Gastroesophageal sphincter (tissue), 4 donors: ENCODE results near the gene CCDC154. TPM values are rescaled to one million over a fixed set of nuclear protein-coding genes. Genes with fewer than 3 reads are reported as not detected.

Source experiments
- ATAC-seq: fragments of 150-250 bp; one replicate; pipeline ENCODE4 v1.9.1; 2016; ENCODE audit warnings: mild to moderate bottlenecking, moderate library complexity
- H3K27ac ChIP-seq, 4 donors: fragments of 200-600 bp; sonication (generic) in 3 of 4; 1 replicate in 3 of 4; 2 replicates in 1 of 4; pipeline ENCODE4 v1.5.1; 2016 to 2019
- H3K27me3 ChIP-seq: fragments of 200-600 bp; sonication (generic); one replicate; pipeline ENCODE4 v1.5.1; 2019
- H3K36me3 ChIP-seq, 2 donors: fragments of 200-600 bp; sonication (generic); one replicate each; pipeline ENCODE4 v1.5.1; 2019; ENCODE audit warnings: control low read depth in 1 of 2
- H3K4me1 ChIP-seq, 3 donors: fragments of 200-600 bp; sonication (generic); 1 replicate in 2 of 3; 2 replicates in 1 of 3; pipeline ENCODE4 v1.5.1; 2016 to 2019; ENCODE audit warnings: control low read depth in 2 of 3
- H3K4me3 ChIP-seq, 2 donors: fragments of 200-600 bp; sonication (generic); one replicate each; pipeline ENCODE4 v1.5.1; 2019; ENCODE audit warnings: mild to moderate bottlenecking in 1 of 2, moderate library complexity in 1 of 2
- H3K9me3 ChIP-seq, 3 donors: fragments of 200-600 bp; sonication (generic); one replicate each; pipeline ENCODE4 v1.5.1; 2017 to 2019; ENCODE audit warnings: control low read depth in 2 of 3
- EP300 ChIP-seq: sonication (generic); formaldehyde crosslinking; IDR thresholded peaks from one replicate; pipeline ENCODE4 v1.6.1; 2017; ENCODE audit warnings: antibody characterized with exemption, mild to moderate bottlenecking
- POLR2A ChIP-seq, 2 donors: fragments of 450-650 bp; IDR thresholded peaks; one replicate each; pipeline ENCODE4 v1.6.1; 2017; ENCODE audit warnings: antibody characterized with exemption in 2 of 2, mild to moderate bottlenecking in 2 of 2, moderate library complexity in 1 of 2
- POLR2AphosphoS5 ChIP-seq: sonication (generic); formaldehyde crosslinking; IDR thresholded peaks from one replicate; pipeline ENCODE4 v1.6.1; 2017; ENCODE audit warnings: antibody characterized with exemption
- WGBS, 2 donors: methylation state at CpG; one replicate each; pipeline ENCODE4 v1.1.5; 2018; ENCODE audit warnings: low coverage in 1 of 2; 5-methylcytosine and 5-hydroxymethylcytosine counted together
- total RNA-seq, 4 donors: library from RNA; depleted of rRNA; stranded (reverse); fragments of >200 nt; gene quantifications; one replicate each; pipeline ENCODE4 v1.1.0, GENCODE V29; 2016
- TF ChIP-seq, protein P1 (sequence below), 4 experiments: fragments of 200-600 bp in 2 of 4; fragments of 450-650 bp in 2 of 4; sonication (generic) in 1 of 4; IDR thresholded peaks; one replicate each; pipeline ENCODE4 v1.5.1; 2017 to 2019; ENCODE audit warnings: antibody characterized with exemption in 4 of 4, mild to moderate bottlenecking in 2 of 4, moderate library complexity in 2 of 4

Gene CCDC154
- total RNA-seq, 4 donors from 2014 or later = not detected

DNA sequence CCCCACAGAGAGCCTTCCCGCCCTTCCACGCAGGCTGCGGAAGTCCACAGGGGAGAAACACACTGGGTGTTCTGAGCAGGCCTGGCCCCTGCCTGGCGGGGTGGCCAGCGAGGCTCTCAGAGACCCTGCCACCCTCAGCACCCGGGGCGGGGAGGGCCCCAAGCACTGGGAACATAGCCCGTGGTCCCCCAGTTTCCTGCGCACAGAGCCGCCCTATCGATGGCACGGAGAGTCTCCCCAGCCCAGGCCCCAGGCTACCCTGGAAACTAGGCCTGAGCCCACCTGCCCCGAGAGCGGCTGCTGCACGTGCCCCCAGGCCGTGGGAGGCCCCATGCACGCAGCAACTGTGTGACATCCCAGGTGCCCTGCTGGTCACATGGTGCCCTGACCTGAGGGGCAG, 10.2 kb upstream of the CCDC154 start:
- no CpG with 5 or more reads among the region's 17 CpGs for WGBS, 2 donors
- H3K4me3 ChIP-seq = no peak overlapping the region
- H3K9me3 ChIP-seq = no peaks in the 10 kb centered on the region
- ATAC-seq = no peak
- H3K36me3 ChIP-seq = peaks cover 0 to 96% of the 10 kb centered on the region in 2 donors
- H3K27ac ChIP-seq = no peak overlapping the region
- TF ChIP-seq POLR2AphosphoS5 (no peak), POLR2A (IDR thresholded peaks at IDR 0.05) (no peak), EP300 (no peak)
- TF ChIP-seq, protein P1, sequence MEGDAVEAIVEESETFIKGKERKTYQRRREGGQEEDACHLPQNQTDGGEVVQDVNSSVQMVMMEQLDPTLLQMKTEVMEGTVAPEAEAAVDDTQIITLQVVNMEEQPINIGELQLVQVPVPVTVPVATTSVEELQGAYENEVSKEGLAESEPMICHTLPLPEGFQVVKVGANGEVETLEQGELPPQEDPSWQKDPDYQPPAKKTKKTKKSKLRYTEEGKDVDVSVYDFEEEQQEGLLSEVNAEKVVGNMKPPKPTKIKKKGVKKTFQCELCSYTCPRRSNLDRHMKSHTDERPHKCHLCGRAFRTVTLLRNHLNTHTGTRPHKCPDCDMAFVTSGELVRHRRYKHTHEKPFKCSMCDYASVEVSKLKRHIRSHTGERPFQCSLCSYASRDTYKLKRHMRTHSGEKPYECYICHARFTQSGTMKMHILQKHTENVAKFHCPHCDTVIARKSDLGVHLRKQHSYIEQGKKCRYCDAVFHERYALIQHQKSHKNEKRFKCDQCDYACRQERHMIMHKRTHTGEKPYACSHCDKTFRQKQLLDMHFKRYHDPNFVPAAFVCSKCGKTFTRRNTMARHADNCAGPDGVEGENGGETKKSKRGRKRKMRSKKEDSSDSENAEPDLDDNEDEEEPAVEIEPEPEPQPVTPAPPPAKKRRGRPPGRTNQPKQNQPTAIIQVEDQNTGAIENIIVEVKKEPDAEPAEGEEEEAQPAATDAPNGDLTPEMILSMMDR (IDR thresholded peaks at IDR 0.05) = no peak
- no peaks in the 10 kb centered on the region for H3K27me3 ChIP-seq
- H3K4me1 ChIP-seq = no peaks in the 10 kb centered on the region

DNA sequence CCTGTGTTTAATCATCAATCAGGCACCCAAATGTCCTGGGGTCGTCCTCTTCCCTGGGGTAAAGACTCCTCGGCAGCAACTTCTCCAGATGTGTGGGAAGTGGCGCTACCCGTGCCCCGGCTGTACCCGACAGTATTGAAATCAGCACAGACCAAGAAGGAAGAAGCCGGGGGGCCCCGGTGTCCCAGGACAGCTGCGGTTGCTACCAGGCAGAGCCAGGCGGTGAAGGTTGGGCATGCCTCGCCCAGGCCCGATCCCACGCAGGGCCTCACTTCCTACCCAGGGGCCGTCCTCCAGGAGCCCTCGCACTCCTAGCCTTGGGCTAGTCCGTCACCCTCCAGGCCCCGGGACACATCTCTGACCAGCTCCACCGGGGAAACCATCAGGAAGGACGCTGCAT, 9.0 kb upstream of the CCDC154 start:
- no peak for ATAC-seq
- no peak overlapping the region for H3K4me3 ChIP-seq
- no peaks in the 10 kb centered on the region for H3K4me1 ChIP-seq
- no peaks in the 10 kb centered on the region for H3K9me3 ChIP-seq
- TF ChIP-seq POLR2AphosphoS5 (no peak), EP300 (no peak), POLR2A (IDR thresholded peaks at IDR 0.05) (no peak)
- TF ChIP-seq, protein P1 (IDR thresholded peaks at IDR 0.05) = no peak
- no peak overlapping the region for H3K27ac ChIP-seq
- WGBS, 2 donors = 96% methylated on average over 4 of the region's 19 CpGs; no CpG with 5 or more reads in 1 of the 2 donors
- no peaks in the 10 kb centered on the region for H3K27me3 ChIP-seq
- peaks cover 0 to 100% of the 10 kb centered on the region in 2 donors for H3K36me3 ChIP-seq

DNA sequence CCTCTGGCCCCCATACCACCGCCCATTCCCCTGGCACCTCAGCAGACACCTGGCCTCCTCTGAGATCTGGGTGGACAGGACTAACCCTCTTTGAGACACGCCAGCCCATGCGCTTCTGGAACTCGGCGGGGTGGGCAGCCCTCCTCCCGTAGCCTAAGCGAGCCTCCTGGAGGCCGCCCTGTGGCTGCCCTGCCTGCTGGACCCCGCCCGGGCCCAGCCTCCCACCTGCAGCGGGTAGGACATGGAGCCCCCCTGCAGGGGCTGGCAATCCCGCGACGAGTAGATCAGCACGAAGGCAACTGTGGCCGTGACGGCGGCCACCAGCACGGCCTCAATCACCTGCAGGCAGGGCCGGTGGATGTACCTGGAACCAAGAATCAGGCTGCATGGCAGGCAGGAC, 8.2 kb upstream of the CCDC154 start:
- no peaks in the 10 kb centered on the region for H3K9me3 ChIP-seq
- H3K36me3 ChIP-seq = peaks cover 0 to 100% of the 10 kb centered on the region in 2 donors
- TF ChIP-seq, protein P1 (IDR thresholded peaks at IDR 0.05) = no peak
- no peak for TF ChIP-seq POLR2AphosphoS5
- no peak for TF ChIP-seq EP300
- no peak for TF ChIP-seq POLR2A (IDR thresholded peaks at IDR 0.05)
- WGBS, 2 donors = no CpG with 5 or more reads among the region's 20 CpGs
- no peaks in the 10 kb centered on the region for H3K4me1 ChIP-seq
- H3K27ac ChIP-seq = no peak overlapping the region
- no peak for ATAC-seq
- no peaks in the 10 kb centered on the region for H3K27me3 ChIP-seq
- no peak overlapping the region for H3K4me3 ChIP-seq

DNA sequence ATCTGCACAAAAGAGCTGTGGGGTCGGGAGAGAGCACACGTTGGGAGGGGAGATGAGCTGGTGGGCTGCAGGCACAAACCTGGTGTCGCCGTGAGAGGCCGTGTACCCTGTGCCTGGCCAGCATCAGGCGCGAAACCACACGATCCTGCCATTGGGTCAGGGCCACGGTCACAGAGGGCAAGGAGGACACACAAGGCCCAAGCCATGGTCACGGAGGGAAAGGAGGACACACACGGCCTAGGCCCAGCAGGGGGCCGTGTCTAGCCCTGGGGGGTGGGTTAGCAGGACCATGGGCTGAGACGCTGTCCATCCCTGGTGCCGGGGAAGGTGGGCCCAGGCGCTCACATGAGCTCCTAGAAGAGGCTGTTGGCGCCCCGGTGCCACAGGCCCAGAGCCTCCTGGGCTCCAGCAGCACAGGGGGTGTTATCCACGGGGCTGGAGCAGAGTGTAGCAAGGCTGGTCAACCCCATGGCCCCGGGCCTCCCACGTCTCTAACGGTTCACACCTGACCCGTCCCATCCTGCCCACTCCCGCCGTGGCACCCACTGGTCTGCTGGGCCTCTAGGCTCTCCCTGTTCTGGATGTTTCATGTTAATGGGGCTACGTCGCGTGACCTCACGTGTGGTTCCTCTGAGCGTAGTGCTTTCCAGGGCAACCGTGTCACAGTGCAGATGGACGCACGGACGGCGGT, 7.5 kb upstream of the CCDC154 start:
- Histone ChIP-seq H3K36me3 (peaks cover 0 to 100% of the 10 kb centered on the region in 2 donors), H3K27me3 (no peaks in the 10 kb centered on the region), H3K27ac (no peak overlapping the region), H3K4me3 (no peak overlapping the region), H3K4me1 (no peaks in the 10 kb centered on the region), H3K9me3 (no peaks in the 10 kb centered on the region)
- 90 to 91% methylated on average over 7 to 10 of the region's 34 CpGs for WGBS, 2 donors
- no peak for TF ChIP-seq POLR2A (IDR thresholded peaks at IDR 0.05)
- TF ChIP-seq POLR2AphosphoS5 = no peak
- TF ChIP-seq EP300 = no peak
- TF ChIP-seq, protein P1 (IDR thresholded peaks at IDR 0.05) = no peak
- ATAC-seq = no peak

DNA sequence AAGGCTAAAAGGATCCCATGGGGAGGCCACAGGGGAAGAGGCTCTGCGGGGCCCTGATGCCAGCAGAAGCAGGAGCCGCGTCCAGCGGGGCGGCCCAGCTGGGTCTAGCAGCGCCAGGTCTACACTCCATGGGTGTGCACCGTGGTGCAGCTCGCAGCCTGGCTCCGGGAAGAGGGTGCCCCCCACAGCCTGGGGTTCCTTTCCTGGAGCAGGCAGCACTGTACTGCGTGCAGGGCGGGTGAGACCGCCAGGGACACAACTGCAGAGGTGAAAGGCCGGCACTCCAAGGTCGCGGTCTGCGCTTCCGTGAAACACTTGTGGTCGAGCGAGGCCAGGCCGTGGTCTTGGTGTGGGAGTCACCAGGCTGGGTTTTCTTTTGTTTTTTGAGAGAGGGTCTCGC, 6.5 kb upstream of the CCDC154 start:
- Histone ChIP-seq H3K9me3 (no peaks in the 10 kb centered on the region), H3K27ac (no peak overlapping the region), H3K36me3 (peaks cover 0 to 100% of the 10 kb centered on the region in 2 donors), H3K4me1 (no peaks in the 10 kb centered on the region), H3K27me3 (no peaks in the 10 kb centered on the region), H3K4me3 (no peak overlapping the region)
- TF ChIP-seq EP300 = no peak
- TF ChIP-seq, protein P1 (IDR thresholded peaks at IDR 0.05) = no peak
- no peak for TF ChIP-seq POLR2AphosphoS5
- TF ChIP-seq POLR2A (IDR thresholded peaks at IDR 0.05) = no peak
- WGBS, 2 donors = 100% methylated on average over 1 of the region's 21 CpGs; no CpG with 5 or more reads in 1 of the 2 donors
- ATAC-seq = no peak
